Stimulated activated CD4-positive, alpha-beta T cell treated with anti-CD3 and anti-CD28 coated beads, Interleukin-2, amount 100 ng/mL, for 4 hours (primary cell): Measurements from ENCODE around the gene LEKR1.
"Not testable (repeated sequence)": the region's sequence is repeated elsewhere in the genome, so short reads cannot be mapped to it uniquely, and the experiment has no call there.

Source experiments
- DNase-seq: peaks from one replicate; pipeline ENCODE4 v3.0.0-alpha.2; 2020; ENCODE audit warnings: low read depth

The LEKR1 gene

DNA sequence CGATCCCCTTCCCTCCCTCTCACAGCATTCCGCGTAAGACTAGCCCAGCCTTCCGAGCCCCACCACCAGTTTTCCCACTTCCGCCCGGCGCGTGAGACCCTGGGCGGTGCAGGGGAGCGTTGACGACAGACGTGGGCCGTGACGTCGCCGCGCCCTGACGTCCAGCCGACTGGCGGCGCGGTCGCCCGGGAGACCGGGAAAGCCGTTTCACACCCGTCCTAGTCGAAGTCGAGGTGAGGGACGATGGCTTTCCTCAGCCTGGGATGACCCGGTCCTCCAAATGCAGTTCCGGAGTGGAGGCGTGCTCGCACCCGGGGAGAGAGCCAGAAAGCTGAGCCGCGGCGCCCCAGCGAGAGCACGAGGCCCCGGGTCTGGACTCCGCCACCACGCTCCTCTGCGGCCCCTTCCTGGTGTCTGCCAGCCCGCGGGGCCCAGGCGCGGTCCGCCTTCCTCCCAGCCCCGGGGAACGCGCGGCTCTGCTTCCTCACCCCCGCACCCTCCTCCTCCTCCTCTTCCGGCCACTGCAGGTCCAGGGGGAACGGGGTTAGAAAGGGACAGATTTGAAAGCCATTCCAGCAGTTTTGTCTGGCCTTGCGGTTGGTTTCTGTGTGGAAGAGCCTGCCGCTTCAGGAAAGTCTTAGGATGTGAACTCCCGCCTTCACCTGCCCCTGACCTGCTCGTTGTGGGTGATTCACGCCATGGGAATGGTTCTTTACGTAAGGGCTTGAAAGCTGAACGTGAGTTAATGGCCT, at the start of gene LEKR1:
TSS of gene LEKR1 (plus strand) at position 210 of the 752 bp plus-strand sequence. CDS start 2,977 bp downstream, outside the sequence.
- DNase-seq, result peak; percentile 57

DNA sequence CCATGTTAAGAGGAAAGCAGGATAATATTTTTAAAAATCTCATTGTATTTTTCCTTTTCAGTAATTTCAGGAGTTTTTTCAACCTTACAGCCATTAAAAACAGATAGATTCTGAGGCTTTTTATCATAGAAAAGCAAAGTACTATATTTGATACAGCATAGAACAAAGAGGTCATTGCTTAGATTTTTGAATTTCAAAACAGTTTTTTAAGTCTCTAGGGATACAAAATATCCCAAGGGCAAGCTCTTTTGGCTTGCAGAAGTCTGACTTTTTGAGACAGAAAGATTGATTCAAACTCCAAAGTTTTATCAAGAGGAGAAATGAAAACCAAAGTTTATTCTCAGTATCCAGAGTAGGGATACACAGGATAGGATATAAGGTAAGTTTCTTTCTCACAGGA, 49.3 kb upstream of the LEKR1 start:
- no peak for DNase-seq

- no peak for DNase-seq
Observed at GRCh38 chr3:156781310-156782230, 44.6 kb upstream of the LEKR1 start.

DNA sequence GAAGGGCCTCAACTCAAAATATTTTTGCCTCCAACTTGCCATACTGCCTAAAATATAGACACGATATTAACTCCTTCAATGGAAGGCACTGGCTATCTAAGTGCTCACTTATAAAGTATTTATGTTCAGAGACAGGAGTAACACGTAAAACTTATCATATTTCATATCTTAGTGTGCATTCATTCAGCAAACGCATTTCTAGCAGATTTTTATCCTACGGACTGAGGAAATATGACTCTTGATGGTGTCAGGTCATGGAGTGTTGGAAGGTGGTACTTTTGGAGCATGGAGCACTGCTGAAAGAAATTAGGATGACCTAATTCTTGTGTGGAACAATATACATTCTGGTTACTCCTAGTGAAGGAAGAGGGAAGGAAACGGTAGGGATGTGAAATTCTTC, 43.8 kb upstream of the LEKR1 start:
- DNase-seq, result no peak

DNA sequence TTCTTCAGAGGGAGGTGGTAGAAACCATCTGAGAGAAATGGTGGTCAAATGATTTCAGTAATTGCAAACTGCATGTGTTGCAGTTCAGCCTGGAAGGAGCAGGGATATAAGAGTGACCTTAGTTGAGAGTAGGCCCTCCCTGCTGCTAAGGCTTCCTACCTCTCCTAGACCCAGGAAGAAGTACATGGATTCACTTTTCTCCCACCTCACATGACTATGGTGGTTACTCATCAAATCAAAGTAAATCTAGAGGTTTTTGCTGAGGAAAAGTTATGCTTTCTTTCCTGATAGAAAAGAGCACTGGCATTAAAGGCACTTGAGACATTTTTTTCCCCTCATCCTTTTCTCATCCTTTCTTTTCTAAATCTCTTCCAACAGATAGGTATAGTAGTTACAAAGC, 43.2 kb upstream of the LEKR1 start:
- no peak for DNase-seq

DNA sequence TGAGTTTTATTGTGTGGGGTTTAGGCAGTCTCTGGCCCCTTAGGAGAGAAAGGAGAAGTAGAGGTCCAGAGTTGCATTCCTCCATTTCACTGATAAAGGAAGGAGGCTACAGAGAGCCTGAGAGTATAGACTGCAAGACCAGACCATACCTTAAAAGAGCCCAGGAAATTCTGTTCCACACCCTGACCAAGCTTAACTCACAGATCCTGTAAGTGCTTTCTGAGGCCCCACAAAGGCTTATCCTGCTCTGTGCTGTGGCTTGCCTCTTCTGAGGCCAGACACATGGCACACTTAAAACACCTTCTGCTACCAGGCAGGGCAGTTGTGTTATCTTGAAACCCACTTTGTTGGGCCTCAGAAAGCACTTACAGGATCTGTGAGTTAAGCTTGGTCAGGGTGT, 39.2 kb upstream of the LEKR1 start:
- no peak for DNase-seq

DNA sequence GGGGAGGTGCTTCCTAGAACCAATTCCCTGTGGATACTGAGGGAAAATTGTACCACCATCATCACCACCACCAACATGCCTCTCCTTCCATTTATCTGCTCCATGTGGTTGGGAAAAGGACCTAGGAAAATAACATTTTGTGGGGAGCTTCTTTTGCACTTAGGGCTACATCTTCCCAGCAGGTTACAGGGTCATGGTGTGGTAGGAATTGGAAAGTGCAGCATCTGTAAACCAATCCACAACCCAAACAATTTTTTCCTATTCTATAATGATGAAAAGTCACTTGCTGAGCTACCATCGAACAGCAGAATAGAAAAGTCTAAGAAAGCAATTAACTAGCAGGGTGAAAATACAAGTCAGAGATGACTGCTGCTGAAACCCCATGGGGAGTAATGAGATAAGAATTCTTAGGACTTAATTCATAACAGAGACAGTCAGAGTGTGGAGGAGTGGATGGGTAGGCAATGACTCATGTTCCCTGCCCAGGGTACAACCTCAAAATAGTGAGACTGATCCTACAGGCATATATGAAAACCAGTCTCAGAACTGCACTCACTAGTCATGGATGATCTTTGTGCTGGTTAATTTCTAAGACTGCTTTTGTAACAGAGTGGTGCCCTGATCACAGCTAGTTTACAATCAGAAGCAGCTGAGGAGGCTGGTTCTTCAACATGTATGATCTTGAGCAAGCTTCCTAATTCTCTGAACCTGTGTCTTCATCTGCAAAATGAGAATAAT, 38.1 kb upstream of the LEKR1 start:
- no peak for DNase-seq

DNA sequence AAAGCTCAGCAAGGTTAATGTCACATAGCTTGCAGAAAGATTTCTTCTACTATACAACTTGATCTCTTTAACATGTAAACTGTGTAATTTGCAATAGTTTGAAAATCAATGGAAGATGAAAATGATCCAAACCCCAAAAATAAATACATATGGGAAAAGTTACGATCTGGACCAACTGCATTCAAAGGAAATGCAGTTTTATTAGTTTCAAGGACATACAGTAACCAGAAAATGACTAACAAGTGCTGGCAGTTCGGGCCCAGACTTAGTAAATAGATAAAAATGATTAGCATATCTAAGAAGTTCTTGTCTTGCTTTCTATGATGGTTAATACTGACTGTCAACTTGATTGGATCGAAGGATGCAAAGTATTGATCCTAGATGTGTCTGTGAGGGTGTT, 37.3 kb upstream of the LEKR1 start:
- no peak for DNase-seq

GRCh38 chr3:156790156-156790555, 36.0 kb upstream of the LEKR1 start:
- no peak for DNase-seq

GRCh38 chr3:156792114-156792513, 34.0 kb upstream of the LEKR1 start:
- no peak for DNase-seq

GRCh38 chr3:156792536-156792935, 33.6 kb upstream of the LEKR1 start:
- no peak for DNase-seq

- DNase-seq, result no peak
Observed at GRCh38 chr3:156792945-156793344, 33.2 kb upstream of the LEKR1 start.

- DNase-seq, result no peak
Observed at GRCh38 chr3:156793400-156793799, 32.8 kb upstream of the LEKR1 start.

- DNase-seq, result no peak
Observed at GRCh38 chr3:156793851-156794250, 32.3 kb upstream of the LEKR1 start.

- no peak for DNase-seq
Observed at GRCh38 chr3:156795890-156796481, 30.2 kb upstream of the LEKR1 start.

DNA sequence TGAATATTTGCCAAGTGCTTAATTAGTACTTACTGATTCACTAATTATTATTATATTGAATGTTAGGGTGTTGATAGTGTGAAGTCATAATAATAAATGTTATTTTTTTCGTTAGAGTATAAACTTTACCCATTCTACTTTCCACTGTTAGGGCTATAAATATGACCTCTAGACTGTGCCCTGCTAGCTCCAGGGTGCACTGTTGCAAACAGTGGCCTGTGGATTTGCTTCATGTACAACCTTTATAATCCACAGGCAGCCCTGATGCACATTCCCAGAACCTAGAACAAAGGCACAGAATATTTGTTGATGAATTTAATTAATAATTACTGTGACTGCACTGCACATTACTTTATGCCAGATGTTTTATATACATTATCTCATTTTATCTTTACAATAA, 28.8 kb upstream of the LEKR1 start:
- no peak for DNase-seq

GRCh38 chr3:156800287-156800686, 25.9 kb upstream of the LEKR1 start:
- DNase-seq, result not testable (repeated sequence)

GRCh38 chr3:156801746-156802145, 24.4 kb upstream of the LEKR1 start:
- no peak for DNase-seq

DNA sequence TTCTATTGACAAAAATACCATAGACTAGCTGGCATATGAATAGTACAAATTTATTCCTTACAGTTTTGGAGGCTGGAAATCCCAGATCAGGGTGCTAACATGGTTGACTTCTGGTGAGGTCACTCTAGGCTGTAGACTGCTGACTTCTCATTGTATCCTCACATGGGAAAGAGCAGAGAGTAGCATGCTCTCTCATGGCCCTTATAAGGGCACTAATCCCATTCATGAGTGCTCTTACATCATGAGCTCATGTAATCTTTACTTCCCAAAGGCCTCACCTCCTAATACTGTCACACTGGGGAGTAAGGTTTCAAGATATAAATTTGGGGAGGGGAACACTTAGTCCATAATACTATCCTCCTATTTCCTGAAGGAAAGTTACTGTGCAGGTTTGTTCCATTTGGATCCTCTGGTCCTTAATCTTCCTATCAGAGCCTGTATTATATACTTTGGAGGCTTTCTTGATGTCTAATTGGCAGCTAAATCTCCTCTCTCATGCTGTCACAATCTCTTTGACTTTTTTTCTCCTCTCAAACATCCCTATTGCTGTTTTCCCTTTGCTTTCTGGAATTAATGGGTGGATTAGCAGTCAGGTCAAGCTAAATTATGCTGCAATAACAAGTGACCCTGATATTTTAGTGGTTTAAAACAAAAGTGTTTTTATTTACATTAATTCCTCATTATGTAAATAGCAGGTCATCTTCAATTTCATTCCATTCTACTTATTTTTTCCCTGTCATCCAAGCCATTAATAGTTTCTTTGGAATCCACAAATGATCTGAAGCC, 23.1 kb upstream of the LEKR1 start:
- DNase-seq, result no peak

- no peak for DNase-seq
Observed at GRCh38 chr3:156803952-156804741, 22.0 kb upstream of the LEKR1 start.
